Endometrial microvascular endothelial cells (primary cell): ENCODE results near the gene CACNG8. TPM values are rescaled to one million over a fixed set of nuclear protein-coding genes. Genes with fewer than 3 reads are reported as not detected.

Experiments used
- in situ Hi-C: cut with HindIII; loops from 2 replicates; pipeline ENCODE4 v1.10.0; 2017; ENCODE audit warnings: low sequenced_read_pairs, low pct_unique_long_range_greater_than_20kb; ENCODE audit errors: inconsistent ontology term
- total RNA-seq: library from RNA; depleted of rRNA; stranded (reverse); fragments of >200 nt; gene quantifications from one replicate; pipeline ENCODE4 v1.2.3, GENCODE V29; 2015; ENCODE audit errors: inconsistent ontology term

The CACNG8 gene
- total RNA-seq, 1 donor from 2014 or later = 0.09 TPM

DNA sequence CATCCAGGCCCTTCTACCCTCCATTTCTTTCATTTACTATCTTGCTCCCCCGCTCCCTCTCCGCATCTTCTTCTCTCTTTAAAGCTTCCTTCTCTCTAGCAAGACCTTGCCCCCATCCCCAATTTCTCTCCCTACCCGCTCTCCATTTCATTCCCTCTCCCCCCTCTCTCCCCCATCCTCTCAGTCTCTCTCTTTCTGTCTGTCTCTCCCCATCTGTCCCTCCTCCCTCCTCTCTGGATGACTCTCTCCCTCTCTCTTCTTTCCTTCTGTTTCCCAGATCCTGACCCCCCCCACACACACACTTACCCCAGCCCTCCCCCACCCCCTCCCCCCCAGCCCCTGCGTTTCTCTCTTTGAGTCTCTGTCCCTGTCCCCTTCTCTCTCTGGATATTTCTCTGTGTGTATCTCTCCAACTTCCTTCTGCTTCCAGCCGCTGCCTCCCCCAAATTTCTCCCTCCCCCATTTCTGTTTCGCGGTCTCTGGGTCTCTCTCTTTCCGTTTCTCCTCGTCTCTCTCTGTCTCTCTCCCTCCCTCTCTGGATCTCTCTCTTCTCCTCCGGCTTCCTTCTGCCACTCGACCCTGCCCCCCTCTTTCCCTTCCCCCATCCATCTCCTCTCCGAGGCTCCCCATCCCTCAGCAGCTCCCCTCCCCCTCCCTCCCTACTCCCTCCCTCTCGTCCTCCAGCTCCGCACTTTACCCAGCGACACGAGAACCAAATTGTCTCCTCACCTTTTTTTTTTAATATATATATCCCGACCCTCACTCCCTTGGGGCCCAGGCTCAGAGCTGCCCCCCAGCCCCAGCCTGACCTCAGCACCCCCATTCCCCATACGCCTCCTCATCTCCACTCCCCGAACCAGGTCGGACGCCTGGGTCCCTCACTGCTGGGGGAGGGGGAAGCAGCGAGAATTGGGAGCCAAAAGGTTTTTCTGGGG lies 3.6 kb upstream of the CACNG8 start:
- in situ Hi-C loops = loop anchor here (10.0 kb wide), 1 partner anchor 54 kb away; the partner anchor contains the start of gene CACNG7

DNA sequence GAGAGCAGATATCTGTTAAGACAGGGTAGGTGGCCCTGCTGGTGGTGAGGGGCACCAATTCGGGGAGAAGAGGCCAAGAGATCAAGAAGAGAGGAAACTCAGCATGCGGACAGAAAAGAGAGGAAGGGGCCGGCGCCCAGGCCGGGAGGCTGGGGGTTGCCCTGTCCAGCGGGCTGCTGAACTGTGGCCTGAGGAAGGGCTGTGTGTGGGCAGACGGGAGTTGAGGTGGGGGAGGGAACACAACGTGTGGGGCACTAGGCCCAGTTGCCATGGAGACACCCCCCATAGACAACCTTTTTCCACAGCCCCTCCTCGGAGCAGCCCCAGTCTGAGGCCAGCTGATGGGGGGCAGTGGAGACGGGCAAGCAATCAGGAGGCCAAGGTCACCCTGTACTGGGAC lies 2.5 kb upstream of the CACNG8 start:
- in situ Hi-C loops = no loop called here

DNA sequence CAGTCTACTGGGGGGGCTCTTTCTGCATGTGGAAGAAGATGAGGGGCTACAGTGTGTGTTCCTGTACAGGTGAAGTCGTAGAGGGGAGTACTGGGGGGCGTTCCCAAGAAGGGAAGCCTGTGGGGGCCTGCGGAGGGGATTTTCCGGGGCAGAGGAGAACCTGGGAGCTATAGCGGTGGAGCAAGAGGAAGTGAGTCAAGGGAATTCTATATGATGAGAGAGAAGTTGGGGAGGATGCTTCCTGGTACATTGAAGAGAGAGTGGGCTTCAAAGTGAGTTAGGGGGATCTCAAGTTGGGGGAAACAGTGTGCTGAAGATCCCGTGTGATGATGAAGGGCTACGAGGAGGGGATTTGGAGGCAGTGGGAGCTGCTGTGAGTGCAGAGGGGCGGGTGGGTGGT lies 1.9 kb upstream of the CACNG8 start:
- in situ Hi-C loops = no loop called here

DNA sequence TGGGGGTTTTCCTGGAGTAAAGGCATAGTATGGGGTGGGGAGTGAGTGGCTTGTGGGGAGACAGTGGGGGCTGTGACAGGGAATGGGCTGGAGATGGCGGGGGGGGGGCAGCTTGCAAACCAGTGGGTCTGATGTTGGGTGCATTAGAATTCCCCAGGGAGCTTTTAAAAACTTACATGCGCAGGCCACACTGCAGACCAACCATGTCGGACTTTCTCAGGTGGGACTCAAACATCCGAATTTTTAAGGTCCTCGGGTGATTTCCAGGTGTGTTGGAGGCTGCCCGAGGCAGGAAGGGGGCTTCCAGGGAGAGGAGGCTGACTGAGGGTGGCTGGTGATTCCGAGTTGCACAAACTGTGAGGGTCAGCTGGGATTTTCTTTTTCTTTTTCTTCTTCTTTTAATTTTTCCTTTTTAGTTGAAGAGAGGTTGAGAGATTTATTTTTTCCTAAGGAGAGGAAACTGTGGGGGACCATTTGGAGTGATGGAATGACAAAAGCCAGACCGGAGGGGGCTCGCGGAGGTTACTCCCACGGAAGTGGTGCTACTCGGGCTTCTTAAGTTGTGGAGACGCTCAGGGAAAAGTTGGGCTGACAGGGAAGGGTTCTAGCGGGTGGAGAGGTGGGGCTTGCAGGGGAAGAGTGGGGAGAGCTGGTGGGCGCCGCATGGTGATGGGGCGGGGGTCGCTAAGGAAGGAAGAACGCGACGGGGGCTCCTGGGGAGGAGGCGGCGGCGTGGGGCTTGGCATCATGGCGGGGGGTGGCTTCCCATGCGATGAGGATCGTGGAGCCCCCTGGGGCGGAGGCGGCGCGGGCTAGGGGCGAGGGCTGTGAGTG lies 997 bp upstream of the CACNG8 start:
- in situ Hi-C loops = no loop called here

DNA sequence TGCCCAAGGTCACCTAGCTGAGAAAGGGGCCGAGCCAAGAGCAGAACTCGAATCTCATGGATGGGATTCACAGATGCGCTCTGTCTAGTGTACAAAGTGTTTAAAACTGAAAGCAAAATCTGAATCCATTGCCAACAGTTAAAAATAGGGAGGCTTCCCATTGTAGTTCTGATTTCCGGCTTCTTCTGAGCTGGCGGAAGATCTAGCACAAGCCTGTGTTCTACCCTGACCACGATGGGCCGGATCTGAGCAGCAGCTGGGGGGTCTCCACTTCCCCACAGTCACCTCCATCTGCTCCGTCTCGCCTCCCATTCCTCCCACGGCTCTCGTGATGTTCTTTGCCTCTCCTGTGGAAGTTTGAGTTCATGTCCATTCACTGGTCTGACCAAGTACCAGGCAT lies 2.4 kb downstream of the CACNG8 start:
- in situ Hi-C loops = no loop called here

DNA sequence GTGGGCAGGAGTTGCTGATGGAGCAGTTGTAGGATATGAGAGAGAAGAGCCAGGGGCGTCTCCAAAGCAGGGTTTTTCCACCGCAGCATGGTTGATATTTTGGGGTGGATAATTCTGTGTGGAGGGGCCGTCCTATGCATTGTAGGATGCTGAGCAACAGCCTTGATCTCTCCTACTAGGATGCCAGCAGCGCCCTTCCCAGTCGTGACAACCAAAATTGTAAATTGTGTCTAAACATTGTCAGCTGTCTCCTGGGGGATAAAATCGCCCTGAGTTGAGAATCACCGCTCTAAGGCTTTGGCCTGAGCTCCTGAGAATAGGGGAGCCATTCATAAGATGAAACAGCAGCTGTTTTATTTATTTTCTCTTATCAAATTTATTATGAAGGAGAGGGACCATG lies 4.2 kb downstream of the CACNG8 start:
- in situ Hi-C loops = no loop called here

DNA sequence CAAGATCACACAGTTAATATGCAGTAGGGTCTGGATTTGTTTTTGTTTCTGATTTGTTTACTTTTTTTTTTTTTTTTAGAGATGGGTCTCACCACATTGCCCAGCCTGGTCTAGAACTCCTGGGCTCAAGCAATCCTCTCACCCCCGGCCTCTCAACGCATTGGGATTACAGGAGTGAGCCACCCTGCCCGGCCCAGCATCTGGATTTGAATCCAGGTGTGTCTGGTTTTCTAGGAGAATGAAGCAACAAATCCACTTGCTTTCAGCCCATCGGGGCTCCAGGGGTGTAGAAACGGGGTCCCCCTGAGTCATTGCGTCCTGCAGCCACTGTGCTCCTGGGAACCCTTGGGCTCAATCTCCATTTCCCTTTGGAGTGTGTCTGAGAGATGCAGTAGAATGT lies 6.6 kb downstream of the CACNG8 start:
- in situ Hi-C loops = no loop called here

DNA sequence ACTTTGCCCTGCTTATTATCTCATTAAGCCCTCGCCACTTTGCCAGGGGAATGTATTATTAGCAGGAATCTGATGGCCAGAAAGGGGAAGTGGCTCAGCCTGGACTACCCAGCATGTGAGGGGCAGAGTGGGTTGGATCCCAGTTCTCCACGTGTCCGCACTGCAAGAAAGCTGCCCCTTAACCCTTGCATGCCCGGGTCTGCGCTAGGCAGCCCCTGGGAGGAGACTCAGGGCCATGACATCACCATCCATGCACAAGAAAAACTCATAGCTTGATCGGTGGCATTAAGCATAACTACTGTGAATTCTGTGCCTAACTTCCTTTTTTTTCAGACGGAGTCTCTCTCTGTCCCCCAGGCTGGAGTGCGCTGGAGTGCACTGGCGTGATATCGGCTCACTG lies 8.9 kb downstream of the CACNG8 start:
- in situ Hi-C loops = no loop called here

DNA sequence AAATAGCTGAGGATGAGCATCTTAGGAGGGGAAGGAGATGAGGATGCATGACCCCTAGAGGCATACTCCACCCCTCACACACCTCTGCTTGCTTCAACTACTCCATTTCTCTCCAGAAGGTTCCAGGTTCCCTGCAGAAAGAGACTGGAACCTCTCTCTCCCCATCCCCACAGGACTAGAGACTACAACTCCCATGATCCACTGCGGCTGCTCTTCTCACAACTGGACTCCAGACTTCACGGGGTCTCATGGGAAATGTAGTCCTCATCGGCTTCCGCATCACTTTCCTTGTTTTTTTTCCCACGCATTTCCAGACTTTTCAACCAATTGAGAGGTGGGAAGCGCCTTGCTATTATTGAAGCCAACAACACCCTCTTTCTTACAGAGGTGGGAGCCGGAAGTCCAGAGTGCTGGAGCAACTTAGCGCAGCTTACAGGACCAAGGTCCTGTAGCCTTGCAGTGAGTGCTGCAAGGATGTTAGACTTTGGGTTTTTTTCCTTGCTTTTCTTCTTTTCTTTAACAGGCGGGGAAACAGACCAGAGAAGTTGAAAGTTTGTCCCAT lies 14.8 kb downstream of the CACNG8 start:
- in situ Hi-C loops = no loop called here

DNA sequence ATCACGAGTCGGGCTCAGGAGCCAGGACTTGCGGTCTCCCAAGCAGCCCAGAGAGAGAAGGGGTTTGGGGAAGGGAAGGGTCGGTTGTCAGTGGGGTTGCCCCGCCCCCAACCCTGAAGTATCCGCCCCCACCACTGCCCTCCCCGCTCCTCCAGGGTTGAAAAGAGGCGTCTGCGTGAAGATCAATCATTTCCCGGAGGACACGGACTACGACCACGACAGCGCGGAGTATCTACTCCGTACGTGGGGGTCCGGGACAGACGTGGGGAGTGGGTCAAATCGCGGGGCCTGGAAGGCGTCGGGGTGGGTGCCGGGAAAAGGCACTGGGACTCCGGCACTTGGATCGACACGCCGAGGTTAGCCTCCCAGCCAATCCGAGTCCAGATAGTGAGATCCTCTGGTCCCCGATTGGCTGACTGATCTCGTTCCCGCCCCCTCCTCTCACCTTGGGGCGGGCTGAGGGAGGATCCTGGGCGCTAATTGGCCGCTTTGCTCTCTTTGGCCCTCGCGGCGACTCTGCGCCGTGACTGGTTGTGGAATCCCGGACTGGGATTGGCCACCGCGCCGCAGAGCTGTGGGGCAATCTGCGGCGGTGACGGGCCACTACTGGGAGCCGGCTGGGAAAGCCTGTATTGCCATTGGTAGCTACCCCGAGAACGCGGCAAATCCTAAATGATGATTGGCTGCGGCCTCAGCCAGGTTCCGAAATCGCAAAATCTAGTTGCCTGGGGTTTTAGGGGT lies 15.4 kb downstream of the CACNG8 start:
- in situ Hi-C loops = no loop called here

DNA sequence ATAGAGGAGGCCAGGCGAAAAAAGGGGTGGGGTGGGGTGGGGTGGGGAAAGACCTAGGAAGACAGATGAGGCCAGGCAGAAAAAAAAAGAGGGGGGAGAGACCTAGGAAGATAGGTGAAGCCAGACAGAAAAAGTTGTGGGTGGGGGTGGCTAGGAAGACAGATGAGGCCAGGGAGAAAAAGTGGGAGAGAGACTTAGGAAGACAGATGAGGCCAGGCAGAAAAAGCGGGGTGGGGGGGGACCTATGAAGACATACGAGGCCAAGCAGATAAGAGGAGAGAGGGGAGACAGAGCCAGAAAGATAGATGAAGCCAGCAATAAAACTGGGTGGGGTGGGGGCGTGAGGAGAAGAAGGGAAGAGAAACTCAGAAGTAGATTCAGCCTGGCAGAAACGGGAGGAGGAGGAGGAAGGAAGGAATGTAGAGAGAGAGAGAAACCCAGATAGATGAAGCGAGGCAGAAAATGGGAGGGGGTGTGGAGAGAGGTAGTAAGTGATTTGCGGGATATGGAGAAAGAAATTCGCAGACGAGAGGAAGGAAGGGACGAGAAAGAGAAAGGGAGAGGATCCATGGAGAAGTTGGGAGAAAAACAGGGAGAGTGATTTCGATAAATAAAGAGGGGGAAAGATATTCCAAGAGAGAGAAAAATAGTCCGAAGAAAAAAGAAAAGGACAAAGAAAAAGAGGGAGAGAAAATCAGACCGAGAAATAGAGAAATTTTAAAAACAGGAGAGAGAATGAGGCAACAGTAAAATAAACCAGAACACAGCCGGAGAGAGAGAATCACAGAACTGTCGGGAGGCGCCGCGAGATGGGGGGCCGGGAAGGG lies 16.5 kb downstream of the CACNG8 start:
- in situ Hi-C loops = no loop called here

DNA sequence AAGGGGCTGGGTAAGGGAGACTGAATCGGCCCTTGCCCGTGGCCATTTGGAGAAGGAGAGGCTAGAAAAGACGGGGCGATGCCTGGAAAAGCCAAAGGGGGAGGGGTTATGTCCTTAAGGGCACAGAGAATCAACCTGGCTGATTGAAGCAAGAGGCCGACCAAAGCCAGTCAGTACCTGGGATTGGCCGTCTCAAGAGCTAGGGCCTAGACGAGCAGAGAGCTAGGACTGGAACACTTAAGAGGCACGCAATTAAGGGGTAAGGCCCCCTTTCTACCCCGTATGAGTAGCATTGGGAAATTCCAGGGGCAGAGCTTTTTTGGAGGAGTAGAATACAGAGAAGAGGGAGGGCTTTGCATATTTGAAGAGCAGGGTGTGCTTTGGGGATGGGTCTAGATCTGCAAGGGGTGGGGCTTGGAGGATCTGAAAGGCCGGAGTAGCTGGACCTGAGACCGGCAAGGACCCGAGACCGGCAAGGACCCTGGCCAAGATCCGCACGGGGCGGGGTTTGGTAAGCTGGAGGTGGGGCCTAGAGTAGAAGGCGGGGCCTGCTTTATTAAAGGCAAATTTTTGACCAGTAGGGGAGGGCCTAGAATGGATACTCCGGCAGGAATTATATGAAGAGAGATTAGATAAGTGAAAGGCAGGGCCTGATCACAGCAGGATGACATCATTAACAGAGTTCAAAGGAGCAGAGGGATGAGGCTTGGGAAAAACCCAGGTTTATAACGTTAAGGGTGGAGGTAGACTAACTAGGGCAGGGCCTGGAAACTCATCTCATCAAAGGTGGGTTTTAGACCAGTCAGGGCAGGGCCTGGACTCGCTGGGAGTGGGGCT lies 18.0 kb downstream of the CACNG8 start:
- in situ Hi-C loops = no loop called here

DNA sequence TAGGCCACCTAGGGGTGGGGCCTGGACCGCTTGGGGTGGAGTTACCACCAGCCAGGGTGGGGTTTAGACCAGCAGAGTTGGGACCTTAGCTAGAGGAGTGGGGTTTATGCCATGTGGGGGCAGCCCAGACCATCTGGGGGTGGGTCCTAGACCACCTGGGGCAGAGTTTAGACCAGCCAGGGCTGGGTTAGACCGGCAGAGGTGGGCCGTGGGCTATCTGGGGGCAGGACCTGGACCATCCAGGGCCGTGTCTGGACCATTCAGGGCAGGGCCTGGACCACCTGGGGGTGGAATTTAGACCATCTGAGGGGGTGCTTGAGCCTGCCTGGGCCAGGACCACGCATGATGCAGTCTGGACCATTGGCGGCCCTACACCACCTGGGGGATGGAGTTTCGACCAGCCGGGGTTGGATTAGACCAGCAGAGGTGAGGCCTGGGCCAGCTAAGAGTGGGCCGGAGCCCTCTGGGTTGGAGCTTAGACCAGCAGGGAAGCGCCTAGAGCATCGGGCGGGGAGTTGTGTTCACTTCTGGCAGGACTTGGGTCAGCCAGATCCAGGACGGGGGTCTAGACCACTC lies 18.7 kb downstream of the CACNG8 start:
- in situ Hi-C loops = no loop called here

DNA sequence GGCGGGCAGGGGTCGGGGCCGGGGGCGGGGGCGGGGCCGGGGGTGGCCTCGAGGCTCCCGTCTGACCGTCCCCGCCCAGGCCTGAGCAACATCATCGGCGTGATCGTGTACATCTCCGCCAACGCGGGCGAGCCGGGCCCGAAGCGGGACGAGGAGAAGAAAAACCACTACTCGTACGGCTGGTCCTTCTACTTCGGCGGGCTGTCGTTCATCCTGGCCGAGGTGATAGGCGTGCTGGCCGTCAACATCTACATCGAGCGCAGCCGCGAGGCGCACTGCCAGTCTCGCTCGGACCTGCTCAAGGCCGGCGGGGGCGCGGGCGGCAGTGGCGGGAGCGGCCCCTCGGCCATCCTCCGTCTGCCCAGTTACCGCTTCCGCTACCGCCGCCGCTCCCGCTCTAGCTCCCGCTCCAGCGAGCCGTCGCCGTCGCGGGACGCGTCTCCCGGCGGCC lies 19.3 kb downstream of the CACNG8 start:
- in situ Hi-C loops = no loop called here

DNA sequence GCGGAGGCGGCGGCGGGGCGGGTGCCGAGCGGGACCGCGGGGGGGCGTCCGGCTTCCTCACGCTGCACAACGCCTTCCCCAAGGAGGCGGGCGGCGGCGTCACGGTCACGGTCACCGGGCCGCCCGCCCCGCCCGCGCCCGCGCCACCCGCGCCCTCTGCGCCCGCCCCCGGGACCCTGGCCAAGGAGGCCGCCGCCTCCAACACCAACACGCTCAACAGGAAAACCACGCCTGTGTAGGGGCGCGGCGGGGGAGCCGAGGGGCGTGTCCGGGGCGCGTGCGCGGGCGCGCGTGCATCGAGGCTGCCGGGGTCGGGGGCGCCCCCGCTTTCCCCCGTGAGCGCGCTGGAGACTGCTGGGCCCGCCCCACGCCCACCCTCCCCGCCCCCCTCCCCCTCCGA lies 19.9 kb downstream of the CACNG8 start:
- in situ Hi-C loops = no loop called here

DNA sequence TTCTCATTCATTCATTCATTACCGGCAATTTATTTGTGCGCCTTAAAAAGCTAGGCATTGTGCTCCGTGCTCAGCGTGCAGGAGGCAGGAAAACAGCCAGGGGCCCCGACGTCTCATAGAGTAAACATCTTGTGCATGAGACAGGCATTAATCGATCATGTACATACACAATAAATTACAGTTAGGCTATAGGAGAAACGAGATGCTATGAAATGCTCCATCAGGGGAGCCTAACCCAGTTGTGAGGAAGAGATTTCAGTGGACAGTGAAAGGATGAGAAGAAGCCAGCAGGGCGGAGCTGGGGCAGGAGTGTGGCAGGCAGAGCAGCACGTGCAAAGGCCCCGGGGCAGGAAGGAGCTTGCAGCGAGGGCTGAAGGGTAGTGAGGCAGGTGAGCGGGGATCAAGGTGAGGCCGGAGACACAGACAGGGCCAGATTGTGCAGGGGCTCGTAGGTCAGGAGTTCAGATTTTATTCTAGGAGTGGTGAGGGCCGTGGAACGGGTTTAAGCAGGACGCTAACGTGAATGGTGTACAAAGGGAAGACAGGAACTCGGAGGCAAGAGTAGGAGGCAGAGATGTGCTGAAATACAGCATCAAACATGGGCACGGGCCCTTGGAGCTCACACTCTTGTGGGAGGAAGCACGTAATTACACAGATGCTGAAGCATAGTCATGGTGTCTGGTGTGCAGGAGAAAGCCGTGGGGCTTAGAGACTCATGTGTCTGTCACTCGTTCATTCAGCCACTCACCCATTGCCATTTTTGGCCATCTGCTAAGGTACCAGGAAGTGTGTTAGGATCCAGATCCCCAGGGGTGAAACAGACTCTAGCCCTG lies 20.9 kb downstream of the CACNG8 start:
- in situ Hi-C loops = no loop called here
